Muscle of arm (tissue), 14 donors: ENCODE data around the gene DNAJC11. TPM values are rescaled to one million over a fixed set of nuclear protein-coding genes. Genes with fewer than 3 reads are reported as not detected.
"Not testable (repeated sequence)": the region's sequence is repeated elsewhere in the genome, so short reads cannot be mapped to it uniquely, and the experiment has no call there.

Experiments used
- DNase-seq: peaks from one replicate; pipeline ENCODE4 v3.0.0-alpha.2; 2013
- long read RNA-seq, 11 donors: transcript quantifications; one replicate each; lab custom pipeline, GENCODE V29; 2026
- polyA plus RNA-seq, 12 donors: library from polyadenylated mRNA; unstranded; fragments of 120-200 nt; gene quantifications; one replicate each; pipeline ENCODE4 v1.2.1, GENCODE V29; 2013; ENCODE audit not compliant: insufficient read length in 12 of 12

The DNAJC11 gene
- polyA plus RNA-seq, result 10 to 100 TPM in 11 of 12 donors, not detected in 1; 26.9 to 43.3 (median 35.7) TPM
- long read RNA-seq, donor 1, transcript DNAJC11-202 (16 exons, 3,311 nt), result minor isoform, 6 of 15 reads
- long read RNA-seq, donor 1, transcript DNAJC11-211 (5 exons, 613 nt), result major isoform, 9 of 15 reads
- long read RNA-seq, donor 1, partial matches to known transcripts, result 0 of 15 reads
- long read RNA-seq, donor 1, other reads (novel, unspliced or antisense), result 0 of 15 reads
- long read RNA-seq, donor 2, transcript DNAJC11-202 (16 exons, 3,311 nt), result major isoform, 8 of 11 reads
- long read RNA-seq, donor 2, partial matches to known transcripts, result 0 of 11 reads
- long read RNA-seq, donor 2, other reads (novel, unspliced or antisense), result 0 of 11 reads
- long read RNA-seq, donor 3, partial matches to known transcripts, result 0 of 3 reads
- long read RNA-seq, donor 3, other reads (novel, unspliced or antisense), result 0 of 3 reads
- long read RNA-seq, donor 4, partial matches to known transcripts, result 0 of 4 reads
- long read RNA-seq, donor 4, other reads (novel, unspliced or antisense), result 0 of 4 reads
- long read RNA-seq, donor 5, transcript DNAJC11-202 (16 exons, 3,311 nt), result major isoform, 7 of 12 reads
- long read RNA-seq, donor 5, transcript DNAJC11-211 (5 exons, 613 nt), result minor isoform, 5 of 12 reads
- long read RNA-seq, donor 5, partial matches to known transcripts, result 0 of 12 reads
- long read RNA-seq, donor 5, other reads (novel, unspliced or antisense), result 0 of 12 reads
- long read RNA-seq, donor 6, partial matches to known transcripts, result 0 of 5 reads
- long read RNA-seq, donor 6, other reads (novel, unspliced or antisense), result 0 of 5 reads
- long read RNA-seq, donor 7, partial matches to known transcripts, result 0 of 5 reads
- long read RNA-seq, donor 7, other reads (novel, unspliced or antisense), result 0 of 5 reads
- long read RNA-seq, donor 8, transcript DNAJC11-202 (16 exons, 3,311 nt), result major isoform, 8 of 11 reads
- long read RNA-seq, donor 8, partial matches to known transcripts, result 0 of 11 reads
- long read RNA-seq, donor 8, other reads (novel, unspliced or antisense), result 0 of 11 reads
- long read RNA-seq, donor 9, partial matches to known transcripts, result 6 of 9 reads
- long read RNA-seq, donor 9, other reads (novel, unspliced or antisense), result 0 of 9 reads
- long read RNA-seq, donor 10, transcript DNAJC11-202 (16 exons, 3,311 nt), result major isoform, 11 of 14 reads
- long read RNA-seq, donor 10, partial matches to known transcripts, result 0 of 14 reads
- long read RNA-seq, donor 10, other reads (novel, unspliced or antisense), result 0 of 14 reads
- long read RNA-seq, donor 11, partial matches to known transcripts, result 0 of 7 reads
- long read RNA-seq, donor 11, other reads (novel, unspliced or antisense), result 0 of 7 reads

GRCh38 chr1:6701437-6702153 is at the start of gene DNAJC11:
DNAJC11 (minus strand) TSS chr1:6701816; CDS start chr1:6701800, 16 bp downstream.
- peak; percentile 86 for DNase-seq

- no peak for DNase-seq
Observed at GRCh38 chr1:6750490-6750889, 48.9 kb upstream of the DNAJC11 start.

- DNase-seq, result no peak
Observed at GRCh38 chr1:6747674-6748073, 46.1 kb upstream of the DNAJC11 start.

- no peak for DNase-seq
Observed at GRCh38 chr1:6745073-6745472, 43.5 kb upstream of the DNAJC11 start.

- DNase-seq, result peak; percentile 75
Observed at GRCh38 chr1:6743189-6744101, 41.8 kb upstream of the DNAJC11 start.

GRCh38 chr1:6742676-6743188 is 41.1 kb upstream of the DNAJC11 start:
- DNase-seq, result not testable (repeated sequence)

GRCh38 chr1:6738987-6739676 is 37.5 kb upstream of the DNAJC11 start:
- DNase-seq, result no peak

- DNase-seq, result no peak
Observed at GRCh38 chr1:6732942-6733341, 31.3 kb upstream of the DNAJC11 start.

- no peak for DNase-seq
Observed at GRCh38 chr1:6731905-6732304, 30.3 kb upstream of the DNAJC11 start.

- DNase-seq, result no peak
Observed at GRCh38 chr1:6730880-6731279, 29.3 kb upstream of the DNAJC11 start.

- DNase-seq, result no peak
Observed at GRCh38 chr1:6730473-6730872, 28.9 kb upstream of the DNAJC11 start.

- no peak for DNase-seq
Observed at GRCh38 chr1:6727535-6727934, 25.9 kb upstream of the DNAJC11 start.

GRCh38 chr1:6726253-6726652 is 24.6 kb upstream of the DNAJC11 start:
- no peak for DNase-seq

- DNase-seq, result no peak
Observed at GRCh38 chr1:6724517-6725141, 23.0 kb upstream of the DNAJC11 start.

- DNase-seq, result no peak
Observed at GRCh38 chr1:6723621-6724428, 22.2 kb upstream of the DNAJC11 start.

GRCh38 chr1:6711174-6711573 is 9.6 kb upstream of the DNAJC11 start:
- DNase-seq, result no peak

GRCh38 chr1:6704746-6705145 is 3.1 kb upstream of the DNAJC11 start:
- no peak for DNase-seq

- DNase-seq, result no peak
Observed at GRCh38 chr1:6703016-6703415, 1.4 kb upstream of the DNAJC11 start.
